SK-N-SH treated with all-trans-retinoic acid at 6 μM for 48 hours (cell line): ENCODE data around the gene TCP11L2.

Experiments
- ATAC-seq: fragments of 200-7000 bp; cut with Tn5 transposase; 3 replicates; pipeline ENCODE4 v1.9.1; 2020; ENCODE audit warnings: mild to moderate bottlenecking, moderate library complexity
- ARNTL ChIP-seq: fragments of 450-650 bp; formaldehyde crosslinking; IDR thresholded peaks from 2 replicates; pipeline ENCODE4 v1.5.0; 2020; ENCODE audit warnings: low read depth, mild to moderate bottlenecking, moderate library complexity, borderline replicate concordance
- CSDC2 ChIP-seq: fragments of 250-450 bp; sonication (Bioruptor Pico); IDR thresholded peaks from 2 replicates; pipeline ENCODE4 v1.5.0; 2020; ENCODE audit warnings: mild to moderate bottlenecking, moderate library complexity
- ESRRG ChIP-seq: fragments of 250-450 bp; sonication (Bioruptor Pico); IDR thresholded peaks from 2 replicates; pipeline ENCODE4 v1.6.1; 2021; ENCODE audit warnings: mild to moderate bottlenecking
- ISL1 ChIP-seq: fragments of 250-450 bp; sonication (Bioruptor Pico); IDR thresholded peaks from 2 replicates; pipeline ENCODE4 v2.1.2; 2022; ENCODE audit warnings: mild to moderate bottlenecking, moderate library complexity
- PPARA ChIP-seq: fragments of 250-450 bp; sonication (Bioruptor Pico); IDR thresholded peaks from 2 replicates; pipeline ENCODE4 v1.5.0; 2020; ENCODE audit warnings: mild to moderate bottlenecking, borderline replicate concordance
- SNAI2 ChIP-seq: fragments of 250-450 bp; sonication (Bioruptor Pico); IDR thresholded peaks from 2 replicates; pipeline ENCODE4 v1.5.0; 2020; ENCODE audit warnings: mild to moderate bottlenecking, moderate library complexity
- TCF4 ChIP-seq: fragments of 250-450 bp; sonication (Bioruptor Pico); IDR thresholded peaks from 2 replicates; pipeline ENCODE4 v1.8.0; 2021; ENCODE audit warnings: mild to moderate bottlenecking, moderate library complexity, borderline replicate concordance
- TOX ChIP-seq: fragments of 250-450 bp; sonication (Bioruptor Pico); IDR thresholded peaks from 2 replicates; pipeline ENCODE4 v1.8.0; 2021; ENCODE audit warnings: mild to moderate bottlenecking, moderate library complexity, borderline replicate concordance
- ZC3H10 ChIP-seq: fragments of 250-450 bp; sonication (Bioruptor Pico); IDR thresholded peaks from 2 replicates; pipeline ENCODE4 v1.5.1; 2021; ENCODE audit warnings: mild to moderate bottlenecking, moderate library complexity
- ZFP3 ChIP-seq: fragments of 250-450 bp; sonication (Bioruptor Pico); IDR thresholded peaks from 2 replicates; pipeline ENCODE4 v1.5.0; 2020; ENCODE audit warnings: mild to moderate bottlenecking, moderate library complexity
- ZFP30 ChIP-seq: fragments of 450-650 bp; formaldehyde crosslinking; IDR thresholded peaks from 2 replicates; pipeline ENCODE4 v1.5.0; 2022; ENCODE audit warnings: mild to moderate bottlenecking, moderate library complexity
- ZNF565 ChIP-seq: fragments of 450-650 bp; formaldehyde crosslinking; conservative IDR thresholded peaks from 2 replicates; pipeline ENCODE4 v1.5.0; 2020; ENCODE audit warnings: low read depth, mild to moderate bottlenecking, moderate library complexity
- ZNF70 ChIP-seq: fragments of 450-650 bp; formaldehyde crosslinking; IDR thresholded peaks from 2 replicates; pipeline ENCODE4 v1.5.0; 2020; ENCODE audit warnings: mild to moderate bottlenecking, moderate library complexity
- ZNF8 ChIP-seq: fragments of 450-650 bp; formaldehyde crosslinking; IDR thresholded peaks from 2 replicates; pipeline ENCODE4 v1.5.0; 2020; ENCODE audit warnings: mild to moderate bottlenecking, moderate library complexity
- TF ChIP-seq, protein P1 (sequence below): fragments of 250-450 bp; sonication (Bioruptor Pico); IDR thresholded peaks from 2 replicates; pipeline ENCODE4 v1.8.0; 2020; ENCODE audit warnings: mild to moderate bottlenecking, moderate library complexity, borderline replicate concordance
- TF ChIP-seq, protein P2 (sequence below): fragments of 250-450 bp; sonication (Bioruptor Pico); IDR thresholded peaks from 2 replicates; pipeline ENCODE4 v1.5.1; 2020; ENCODE audit warnings: low read depth, mild to moderate bottlenecking, moderate library complexity
- TF ChIP-seq, protein P3 (sequence below): fragments of 250-450 bp; sonication (Bioruptor Pico); IDR thresholded peaks from 2 replicates; pipeline ENCODE4 v1.5.0; 2020; ENCODE audit warnings: mild to moderate bottlenecking, moderate library complexity
- TF ChIP-seq, protein P4 (sequence below): fragments of 250-450 bp; sonication (Bioruptor Pico); IDR thresholded peaks from 2 replicates; pipeline ENCODE4 v1.5.1; 2021; ENCODE audit warnings: mild to moderate bottlenecking, moderate library complexity

The TCP11L2 gene

DNA sequence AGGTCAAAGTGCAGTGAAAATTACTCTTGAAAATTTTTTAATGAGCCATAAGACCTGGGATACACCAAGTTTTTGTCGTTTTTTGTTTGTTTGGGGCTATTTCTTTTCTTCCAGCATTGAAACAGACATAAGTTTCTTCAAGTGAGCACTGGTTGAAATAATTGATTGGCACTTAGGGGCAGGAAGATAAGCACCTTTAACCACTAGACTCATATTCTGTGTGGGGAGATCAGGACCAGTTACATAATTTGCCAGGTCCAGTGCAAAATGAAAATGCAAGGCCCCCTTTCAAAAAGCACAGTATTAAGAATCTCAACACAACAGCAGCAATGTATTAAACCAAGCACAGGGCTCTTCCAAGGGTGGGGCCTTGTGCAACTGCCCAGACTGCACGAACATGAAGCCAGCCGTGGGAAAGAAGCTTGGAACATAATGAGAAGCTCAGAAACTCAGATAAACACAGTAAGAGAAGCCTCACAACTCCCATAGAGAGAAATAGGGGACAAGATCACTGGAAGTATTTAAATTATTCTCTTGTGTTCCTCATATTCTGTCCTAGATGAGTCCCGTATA lies 3.2 kb upstream of the TCP11L2 start (continued):
- TF ChIP-seq, protein P1, sequence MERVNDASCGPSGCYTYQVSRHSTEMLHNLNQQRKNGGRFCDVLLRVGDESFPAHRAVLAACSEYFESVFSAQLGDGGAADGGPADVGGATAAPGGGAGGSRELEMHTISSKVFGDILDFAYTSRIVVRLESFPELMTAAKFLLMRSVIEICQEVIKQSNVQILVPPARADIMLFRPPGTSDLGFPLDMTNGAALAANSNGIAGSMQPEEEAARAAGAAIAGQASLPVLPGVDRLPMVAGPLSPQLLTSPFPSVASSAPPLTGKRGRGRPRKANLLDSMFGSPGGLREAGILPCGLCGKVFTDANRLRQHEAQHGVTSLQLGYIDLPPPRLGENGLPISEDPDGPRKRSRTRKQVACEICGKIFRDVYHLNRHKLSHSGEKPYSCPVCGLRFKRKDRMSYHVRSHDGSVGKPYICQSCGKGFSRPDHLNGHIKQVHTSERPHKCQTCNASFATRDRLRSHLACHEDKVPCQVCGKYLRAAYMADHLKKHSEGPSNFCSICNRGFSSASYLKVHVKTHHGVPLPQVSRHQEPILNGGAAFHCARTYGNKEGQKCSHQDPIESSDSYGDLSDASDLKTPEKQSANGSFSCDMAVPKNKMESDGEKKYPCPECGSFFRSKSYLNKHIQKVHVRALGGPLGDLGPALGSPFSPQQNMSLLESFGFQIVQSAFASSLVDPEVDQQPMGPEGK (CRISPR knock-in tag): no peak
- TF ChIP-seq ARNTL (CRISPR knock-in tag) (no peak), PPARA (CRISPR knock-in tag) (no peak), ZNF8 (CRISPR knock-in tag) (no peak), ESRRG (CRISPR knock-in tag) (no peak), TOX (CRISPR knock-in tag) (no peak), ZC3H10 (CRISPR knock-in tag) (no peak)
- TF ChIP-seq, protein P2, sequence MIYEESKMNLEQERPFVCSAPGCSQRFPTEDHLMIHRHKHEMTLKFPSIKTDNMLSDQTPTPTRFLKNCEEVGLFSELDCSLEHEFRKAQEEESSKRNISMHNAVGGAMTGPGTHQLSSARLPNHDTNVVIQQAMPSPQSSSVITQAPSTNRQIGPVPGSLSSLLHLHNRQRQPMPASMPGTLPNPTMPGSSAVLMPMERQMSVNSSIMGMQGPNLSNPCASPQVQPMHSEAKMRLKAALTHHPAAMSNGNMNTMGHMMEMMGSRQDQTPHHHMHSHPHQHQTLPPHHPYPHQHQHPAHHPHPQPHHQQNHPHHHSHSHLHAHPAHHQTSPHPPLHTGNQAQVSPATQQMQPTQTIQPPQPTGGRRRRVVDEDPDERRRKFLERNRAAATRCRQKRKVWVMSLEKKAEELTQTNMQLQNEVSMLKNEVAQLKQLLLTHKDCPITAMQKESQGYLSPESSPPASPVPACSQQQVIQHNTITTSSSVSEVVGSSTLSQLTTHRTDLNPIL (CRISPR knock-in tag): no peak

- ATAC-seq: no peak
- no peak for TF ChIP-seq ZNF565
- no peak for TF ChIP-seq TCF4 (CRISPR knock-in tag)
- no peak for TF ChIP-seq TOX (CRISPR knock-in tag)
- TF ChIP-seq, protein P3, sequence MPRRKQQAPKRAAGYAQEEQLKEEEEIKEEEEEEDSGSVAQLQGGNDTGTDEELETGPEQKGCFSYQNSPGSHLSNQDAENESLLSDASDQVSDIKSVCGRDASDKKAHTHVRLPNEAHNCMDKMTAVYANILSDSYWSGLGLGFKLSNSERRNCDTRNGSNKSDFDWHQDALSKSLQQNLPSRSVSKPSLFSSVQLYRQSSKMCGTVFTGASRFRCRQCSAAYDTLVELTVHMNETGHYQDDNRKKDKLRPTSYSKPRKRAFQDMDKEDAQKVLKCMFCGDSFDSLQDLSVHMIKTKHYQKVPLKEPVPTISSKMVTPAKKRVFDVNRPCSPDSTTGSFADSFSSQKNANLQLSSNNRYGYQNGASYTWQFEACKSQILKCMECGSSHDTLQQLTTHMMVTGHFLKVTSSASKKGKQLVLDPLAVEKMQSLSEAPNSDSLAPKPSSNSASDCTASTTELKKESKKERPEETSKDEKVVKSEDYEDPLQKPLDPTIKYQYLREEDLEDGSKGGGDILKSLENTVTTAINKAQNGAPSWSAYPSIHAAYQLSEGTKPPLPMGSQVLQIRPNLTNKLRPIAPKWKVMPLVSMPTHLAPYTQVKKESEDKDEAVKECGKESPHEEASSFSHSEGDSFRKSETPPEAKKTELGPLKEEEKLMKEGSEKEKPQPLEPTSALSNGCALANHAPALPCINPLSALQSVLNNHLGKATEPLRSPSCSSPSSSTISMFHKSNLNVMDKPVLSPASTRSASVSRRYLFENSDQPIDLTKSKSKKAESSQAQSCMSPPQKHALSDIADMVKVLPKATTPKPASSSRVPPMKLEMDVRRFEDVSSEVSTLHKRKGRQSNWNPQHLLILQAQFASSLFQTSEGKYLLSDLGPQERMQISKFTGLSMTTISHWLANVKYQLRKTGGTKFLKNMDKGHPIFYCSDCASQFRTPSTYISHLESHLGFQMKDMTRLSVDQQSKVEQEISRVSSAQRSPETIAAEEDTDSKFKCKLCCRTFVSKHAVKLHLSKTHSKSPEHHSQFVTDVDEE (CRISPR knock-in tag): no peak
- no peak for TF ChIP-seq ZFP30
- no peak for TF ChIP-seq ISL1 (CRISPR knock-in tag)
- no peak for TF ChIP-seq ARNTL (CRISPR knock-in tag)
- TF ChIP-seq ZNF8 (CRISPR knock-in tag): no peak
Observed at GRCh38 chr12:106300761-106301160, 1.8 kb upstream of the TCP11L2 start.

DNA sequence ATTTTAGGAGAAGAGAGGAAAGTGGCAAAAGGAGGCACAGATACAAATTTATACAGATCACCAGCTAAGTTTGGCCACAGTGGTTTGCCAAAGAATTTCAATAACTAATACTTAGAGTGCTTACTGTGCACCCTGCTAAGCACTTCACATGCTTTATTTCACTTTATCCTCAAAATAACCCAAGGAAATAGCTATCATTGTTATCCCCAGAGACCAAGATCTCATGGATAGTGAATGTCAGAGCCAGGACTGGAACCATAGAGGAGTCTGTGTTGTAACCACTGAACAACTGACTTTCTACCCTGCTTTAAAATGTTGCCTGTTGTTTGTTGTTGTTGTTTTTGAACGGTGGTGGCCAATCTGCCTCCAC lies 1.3 kb upstream of the TCP11L2 start:
- no peak for ATAC-seq
- no peak for TF ChIP-seq ZNF565
- TF ChIP-seq, protein P3 (CRISPR knock-in tag): no peak
- TF ChIP-seq ZFP3: no peak
- TF ChIP-seq, protein P4, sequence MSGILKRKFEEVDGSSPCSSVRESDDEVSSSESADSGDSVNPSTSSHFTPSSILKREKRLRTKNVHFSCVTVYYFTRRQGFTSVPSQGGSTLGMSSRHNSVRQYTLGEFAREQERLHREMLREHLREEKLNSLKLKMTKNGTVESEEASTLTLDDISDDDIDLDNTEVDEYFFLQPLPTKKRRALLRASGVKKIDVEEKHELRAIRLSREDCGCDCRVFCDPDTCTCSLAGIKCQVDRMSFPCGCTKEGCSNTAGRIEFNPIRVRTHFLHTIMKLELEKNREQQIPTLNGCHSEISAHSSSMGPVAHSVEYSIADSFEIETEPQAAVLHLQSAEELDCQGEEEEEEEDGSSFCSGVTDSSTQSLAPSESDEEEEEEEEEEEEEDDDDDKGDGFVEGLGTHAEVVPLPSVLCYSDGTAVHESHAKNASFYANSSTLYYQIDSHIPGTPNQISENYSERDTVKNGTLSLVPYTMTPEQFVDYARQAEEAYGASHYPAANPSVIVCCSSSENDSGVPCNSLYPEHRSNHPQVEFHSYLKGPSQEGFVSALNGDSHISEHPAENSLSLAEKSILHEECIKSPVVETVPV (CRISPR knock-in tag): no peak
- TF ChIP-seq, protein P2 (CRISPR knock-in tag): no peak
- TF ChIP-seq SNAI2 (CRISPR knock-in tag): no peak
- no peak for TF ChIP-seq CSDC2 (CRISPR knock-in tag)
- TF ChIP-seq, protein P1 (CRISPR knock-in tag): no peak
- TF ChIP-seq ZNF70 (CRISPR knock-in tag): no peak
- no peak for TF ChIP-seq ARNTL (CRISPR knock-in tag)
- TF ChIP-seq ZFP30: no peak
- TF ChIP-seq TCF4 (CRISPR knock-in tag): no peak
